HepG2 (cell line): ENCODE measurements around the gene PA2G4. TPM values are rescaled to one million over a fixed set of nuclear protein-coding genes. Genes with fewer than 3 reads are reported as not detected.
A peak's percentile ranks its signal among the peaks of the same experiment; 100 is the strongest.

ENCODE experiments used
- CBX5 ChIP-seq: sonication (generic); formaldehyde crosslinking; IDR thresholded peaks from 2 replicates; pipeline ENCODE4 v1.4.0; 2020; ENCODE audit warnings: missing genetic modification reagents, borderline replicate concordance
- DNMT3B ChIP-seq: conservative IDR thresholded peaks from 2 replicates; pipeline ENCODE4 v1.6.1; 2016; ENCODE audit warnings: missing biosample characterization, control low read depth
- EEA1 ChIP-seq: sonication (generic); formaldehyde crosslinking; IDR thresholded peaks from 2 replicates; pipeline ENCODE4 v1.5.1; 2020; ENCODE audit warnings: mild to moderate bottlenecking, missing genetic modification reagents, borderline replicate concordance
- FOXA3 ChIP-seq: IDR thresholded peaks from 2 replicates; pipeline ENCODE4 v1.6.1; 2016; ENCODE audit warnings: missing genetic modification reagents, missing compliant biosample characterization
- HNRNPH1 ChIP-seq: fragments of 200-400 bp; formaldehyde crosslinking; optimal IDR thresholded peaks from 2 replicates; pipeline ENCODE3; 2017; ENCODE audit warnings: mild to moderate bottlenecking, low read depth, low read length
- MED8 ChIP-seq: sonication (generic); formaldehyde crosslinking; IDR thresholded peaks from 2 replicates; pipeline ENCODE4 v1.8.1; 2023; ENCODE audit warnings: mild to moderate bottlenecking, missing genetic modification reagents; ENCODE audit not compliant: insufficient replicate concordance
- NAIF1 ChIP-seq: sonication (generic); formaldehyde crosslinking; IDR thresholded peaks from 2 replicates; pipeline ENCODE4 v1.5.0; 2020; ENCODE audit warnings: mild to moderate bottlenecking, missing genetic modification reagents, borderline replicate concordance
- NFKB2 ChIP-seq: sonication (generic); formaldehyde crosslinking; IDR thresholded peaks from 2 replicates; pipeline ENCODE4 v1.4.0; 2020; ENCODE audit warnings: missing genetic modification reagents, borderline replicate concordance
- NR2F2 ChIP-seq: IDR thresholded peaks from 2 replicates; pipeline ENCODE4 v1.6.1; 2012; ENCODE audit warnings: low read depth, inconsistent platforms, borderline replicate concordance
- SAFB2 ChIP-seq: sonication (generic); formaldehyde crosslinking; IDR thresholded peaks from 2 replicates; pipeline ENCODE4 v1.5.1; 2020; ENCODE audit warnings: missing genetic modification reagents, low read depth, mild to moderate bottlenecking, borderline replicate concordance
- SKI ChIP-seq: fragments of 450-650 bp; IDR thresholded peaks from one replicate; pipeline ENCODE4 v1.6.1; 2018; ENCODE audit warnings: mild to moderate bottlenecking; ENCODE audit not compliant: partially characterized antibody
- SNAPC2 ChIP-seq: sonication (generic); formaldehyde crosslinking; IDR thresholded peaks from 2 replicates; pipeline ENCODE4 v1.8.1; 2022; ENCODE audit warnings: mild to moderate bottlenecking, missing genetic modification reagents
- ZNF101 ChIP-seq: sonication (generic); formaldehyde crosslinking; IDR thresholded peaks from 2 replicates; pipeline ENCODE4 v1.4.0; 2020; ENCODE audit warnings: mild to moderate bottlenecking, low read depth, missing genetic modification reagents, borderline replicate concordance
- ZNF296 ChIP-seq: sonication (generic); formaldehyde crosslinking; conservative IDR thresholded peaks from 2 replicates; pipeline ENCODE4 v1.5.0; 2020; ENCODE audit warnings: mild to moderate bottlenecking, missing genetic modification reagents
- ZNF563 ChIP-seq: sonication (generic); formaldehyde crosslinking; IDR thresholded peaks from 2 replicates; pipeline ENCODE4 v1.8.0; 2022; ENCODE audit warnings: mild to moderate bottlenecking, moderate library complexity, missing genetic modification reagents
- ZNF713 ChIP-seq: sonication (generic); formaldehyde crosslinking; IDR thresholded peaks from 2 replicates; pipeline ENCODE4 v1.4.0; 2020; ENCODE audit warnings: mild to moderate bottlenecking, missing genetic modification reagents
- ZNF724P ChIP-seq: sonication (generic); formaldehyde crosslinking; IDR thresholded peaks from 2 replicates; pipeline ENCODE4 v1.8.0; 2022; ENCODE audit warnings: missing genetic modification reagents, borderline replicate concordance
- ZNF781 ChIP-seq: sonication (generic); formaldehyde crosslinking; IDR thresholded peaks from 2 replicates; pipeline ENCODE4 v1.5.1; 2020; ENCODE audit warnings: borderline replicate concordance, mild to moderate bottlenecking, missing genetic modification reagents; ENCODE audit errors: not compliant biosample characterization
- ZNF816 ChIP-seq: sonication (generic); formaldehyde crosslinking; IDR thresholded peaks from 2 replicates; pipeline ENCODE4 v1.8.0; 2022; ENCODE audit warnings: missing genetic modification reagents, mild to moderate bottlenecking, borderline replicate concordance
- polyA plus RNA-seq, 8 experiments: library from polyadenylated mRNA; depleted of rRNA in 3 of 8; stranded (reverse) in 7 of 8; unstranded in 1 of 8; fragments of >200 nt; fragmentation: Illumina TruSeq in 4 of 8; extraction: Trizol in 4 of 8; gene quantifications; 2 replicates each; pipeline versions ENCODE4 v1.2.1 to v1.2.3, GENCODE V29; 2011 to 2016; ENCODE audit warnings: low read depth in 4 of 8, missing spikeins in 1 of 8, mixed read lengths in 1 of 8; ENCODE audit not compliant: insufficient read depth in 1 of 8
- total RNA-seq, 5 experiments: library from RNA; depleted of rRNA; stranded (reverse); fragments of >200 nt; fragmentation: Illumina TruSeq; extraction: Trizol; gene quantifications; 2 replicates each; pipeline ENCODE4 v1.2.3, GENCODE V29; 2016; ENCODE audit warnings: low read depth in 1 of 5
- TF ChIP-seq, protein P1 (sequence below): IDR thresholded peaks from 2 replicates; pipeline ENCODE4 v1.6.1; 2016; ENCODE audit warnings: low read depth, control low read depth
- TF ChIP-seq, protein P2 (sequence below): sonication (generic); formaldehyde crosslinking; IDR thresholded peaks from 2 replicates; pipeline ENCODE4 v1.4.0; 2020; ENCODE audit warnings: missing genetic modification reagents
- TF ChIP-seq, protein P3 (sequence below), 2 experiments: sonication (generic) in 1 of 2; formaldehyde crosslinking in 1 of 2; IDR thresholded peaks; 2 replicates each; pipeline versions ENCODE4 v1.4.0 to v1.6.1; 2018 to 2020; ENCODE audit warnings: missing genetic modification reagents in 2 of 2, borderline replicate concordance in 1 of 2, low read depth in 1 of 2, mild to moderate bottlenecking in 1 of 2, missing biosample characterization in 1 of 2

The PA2G4 gene
- total and polyA plus RNA-seq, 2 of the 13 experiments (the other 11 are each of a cell fraction or from before 2014, with no cell fraction given), result 147 to 240 TPM

DNA sequence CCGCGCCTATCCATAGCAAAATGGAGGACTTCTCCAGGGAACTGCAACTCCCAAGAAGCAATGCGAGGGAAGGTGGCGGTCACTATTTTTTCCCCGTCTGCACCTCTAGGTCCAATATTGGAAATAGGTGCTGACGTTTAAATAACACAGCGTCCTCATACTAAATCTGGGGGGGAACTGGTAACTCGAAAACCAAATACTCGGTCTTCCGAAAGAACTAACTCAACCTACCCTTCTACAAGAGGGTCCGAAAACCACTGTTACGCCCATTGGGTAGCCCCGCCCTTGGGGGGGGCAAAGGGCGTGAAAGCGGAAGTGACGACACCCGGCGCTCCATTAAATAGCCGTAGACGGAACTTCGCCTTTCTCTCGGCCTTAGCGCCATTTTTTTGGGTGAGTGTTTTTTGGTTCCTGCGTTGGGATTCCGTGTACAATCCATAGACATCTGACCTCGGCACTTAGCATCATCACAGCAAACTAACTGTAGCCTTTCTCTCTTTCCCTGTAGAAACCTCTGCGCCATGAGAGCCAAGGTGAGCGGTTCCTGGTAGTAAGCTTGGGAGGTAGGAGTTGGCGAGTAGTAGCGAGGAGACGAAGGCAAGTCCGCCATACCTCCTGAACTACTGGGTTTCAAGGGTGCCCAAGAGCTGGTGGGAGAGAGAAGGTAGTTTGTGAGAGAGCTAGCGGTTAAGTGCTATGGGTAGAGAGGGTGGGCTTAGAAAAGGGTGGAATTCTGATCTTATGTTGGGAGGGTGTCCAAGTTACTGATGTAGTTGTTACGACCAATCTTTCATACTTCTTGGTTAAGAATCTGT is 12.1 kb downstream of the PA2G4 start, which contains the start of gene RPL41 (continued):
- TF ChIP-seq CBX5 (CRISPR knock-in tag), result peak; percentile 61; the same call in 1 of the 2 replicates
- TF ChIP-seq FOXA3 (CRISPR knock-in tag), result peak; percentile 45
- no peak for TF ChIP-seq ZNF724P (CRISPR knock-in tag)
- TF ChIP-seq ZNF713 (CRISPR knock-in tag), result no peak
- peak; percentile 80 for TF ChIP-seq MED8
- no peak for TF ChIP-seq ZNF296
- TF ChIP-seq NAIF1 (CRISPR knock-in tag), result 0 out of 2 replicates have a peak, but pooled peaks have one; percentile 67
- peak; percentile 82; the same call in 1 of the 2 replicates for TF ChIP-seq DNMT3B
- TF ChIP-seq ZNF816 (CRISPR knock-in tag), result no peak
- no peak for TF ChIP-seq SAFB2 (CRISPR knock-in tag)
- TF ChIP-seq ZNF781 (CRISPR knock-in tag), result no peak
- TF ChIP-seq HNRNPH1, result no peak
- peak; percentile 45; the same call in 1 of the 2 replicates for TF ChIP-seq NFKB2 (CRISPR knock-in tag)
- TF ChIP-seq, protein P1, sequence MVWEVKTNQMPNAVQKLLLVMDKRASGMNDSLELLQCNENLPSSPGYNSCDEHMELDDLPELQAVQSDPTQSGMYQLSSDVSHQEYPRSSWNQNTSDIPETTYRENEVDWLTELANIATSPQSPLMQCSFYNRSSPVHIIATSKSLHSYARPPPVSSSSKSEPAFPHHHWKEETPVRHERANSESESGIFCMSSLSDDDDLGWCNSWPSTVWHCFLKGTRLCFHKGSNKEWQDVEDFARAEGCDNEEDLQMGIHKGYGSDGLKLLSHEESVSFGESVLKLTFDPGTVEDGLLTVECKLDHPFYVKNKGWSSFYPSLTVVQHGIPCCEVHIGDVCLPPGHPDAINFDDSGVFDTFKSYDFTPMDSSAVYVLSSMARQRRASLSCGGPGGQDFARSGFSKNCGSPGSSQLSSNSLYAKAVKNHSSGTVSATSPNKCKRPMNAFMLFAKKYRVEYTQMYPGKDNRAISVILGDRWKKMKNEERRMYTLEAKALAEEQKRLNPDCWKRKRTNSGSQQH (CRISPR knock-in tag), result no peak
- no peak for TF ChIP-seq EEA1 (CRISPR knock-in tag)
- no peak for TF ChIP-seq ZNF563 (CRISPR knock-in tag)
- TF ChIP-seq SKI, result peak; percentile 15
- peak; percentile 17; the same call in 1 of the 2 replicates for TF ChIP-seq NR2F2
- TF ChIP-seq, protein P2, sequence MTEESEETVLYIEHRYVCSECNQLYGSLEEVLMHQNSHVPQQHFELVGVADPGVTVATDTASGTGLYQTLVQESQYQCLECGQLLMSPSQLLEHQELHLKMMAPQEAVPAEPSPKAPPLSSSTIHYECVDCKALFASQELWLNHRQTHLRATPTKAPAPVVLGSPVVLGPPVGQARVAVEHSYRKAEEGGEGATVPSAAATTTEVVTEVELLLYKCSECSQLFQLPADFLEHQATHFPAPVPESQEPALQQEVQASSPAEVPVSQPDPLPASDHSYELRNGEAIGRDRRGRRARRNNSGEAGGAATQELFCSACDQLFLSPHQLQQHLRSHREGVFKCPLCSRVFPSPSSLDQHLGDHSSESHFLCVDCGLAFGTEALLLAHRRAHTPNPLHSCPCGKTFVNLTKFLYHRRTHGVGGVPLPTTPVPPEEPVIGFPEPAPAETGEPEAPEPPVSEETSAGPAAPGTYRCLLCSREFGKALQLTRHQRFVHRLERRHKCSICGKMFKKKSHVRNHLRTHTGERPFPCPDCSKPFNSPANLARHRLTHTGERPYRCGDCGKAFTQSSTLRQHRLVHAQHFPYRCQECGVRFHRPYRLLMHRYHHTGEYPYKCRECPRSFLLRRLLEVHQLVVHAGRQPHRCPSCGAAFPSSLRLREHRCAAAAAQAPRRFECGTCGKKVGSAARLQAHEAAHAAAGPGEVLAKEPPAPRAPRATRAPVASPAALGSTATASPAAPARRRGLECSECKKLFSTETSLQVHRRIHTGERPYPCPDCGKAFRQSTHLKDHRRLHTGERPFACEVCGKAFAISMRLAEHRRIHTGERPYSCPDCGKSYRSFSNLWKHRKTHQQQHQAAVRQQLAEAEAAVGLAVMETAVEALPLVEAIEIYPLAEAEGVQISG (CRISPR knock-in tag), result peak; percentile 97
- TF ChIP-seq, protein P3, sequence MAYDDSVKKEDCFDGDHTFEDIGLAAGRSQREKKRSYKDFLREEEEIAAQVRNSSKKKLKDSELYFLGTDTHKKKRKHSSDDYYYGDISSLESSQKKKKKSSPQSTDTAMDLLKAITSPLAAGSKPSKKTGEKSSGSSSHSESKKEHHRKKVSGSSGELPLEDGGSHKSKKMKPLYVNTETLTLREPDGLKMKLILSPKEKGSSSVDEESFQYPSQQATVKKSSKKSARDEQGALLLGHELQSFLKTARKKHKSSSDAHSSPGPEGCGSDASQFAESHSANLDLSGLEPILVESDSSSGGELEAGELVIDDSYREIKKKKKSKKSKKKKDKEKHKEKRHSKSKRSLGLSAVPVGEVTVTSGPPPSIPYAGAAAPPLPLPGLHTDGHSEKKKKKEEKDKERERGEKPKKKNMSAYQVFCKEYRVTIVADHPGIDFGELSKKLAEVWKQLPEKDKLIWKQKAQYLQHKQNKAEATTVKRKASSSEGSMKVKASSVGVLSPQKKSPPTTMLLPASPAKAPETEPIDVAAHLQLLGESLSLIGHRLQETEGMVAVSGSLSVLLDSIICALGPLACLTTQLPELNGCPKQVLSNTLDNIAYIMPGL (CRISPR knock-in tag; IDR thresholded peaks at IDR 0.05; ENCODE audit: borderline replicate concordance in 1 of 2, low read depth in 1 of 2), result peak; percentile 27 to 60; a peak in 2 of 4 replicates
- TF ChIP-seq SNAPC2 (CRISPR knock-in tag), result peak; percentile 46; the same call in 1 of the 2 replicates
- 0 out of 2 replicates have a peak, but pooled peaks have one; percentile 63 for TF ChIP-seq ZNF101 (CRISPR knock-in tag)
